ENCODE measurements around the gene PARVG. TPM values are rescaled to one million over a fixed set of nuclear protein-coding genes. Genes with fewer than 3 reads are reported as not detected.

Gene PARVG
- total RNA-seq, 1 experiment from 2014 or later = 1.3 TPM

GRCh38 chr22:44249376-44250147, 68.8 kb downstream of the PARVG start:
- Histone ChIP-seq H3K56ac (ENCODE audit: insufficient read length, low read depth, low read length) (no peak overlapping the region), H4K20me1 (ENCODE audit: control insufficient read depth, insufficient read depth, insufficient read length) (no peaks in the 10 kb centered on the region), H2AFZ (ENCODE audit: low read length) (no peak overlapping the region), H3K4me2 (ENCODE audit: insufficient read depth, insufficient read length, low read length) (no peak overlapping the region), H3K9me3 (ENCODE audit: control insufficient read depth, low read depth, low read length) (no peaks in the 10 kb centered on the region), H3K4ac (ENCODE audit: low read depth, low read length) (no peak overlapping the region), H3K23ac (ENCODE audit: insufficient read length, low read depth, low read length) (no peak overlapping the region), H2AK5ac (ENCODE audit: insufficient read length, low read length) (no peak overlapping the region), H4K8ac (replicated peaks; ENCODE audit: insufficient read length, low read depth, low read length) (no peak overlapping the region), H2BK12ac (ENCODE audit: insufficient read length, low read depth, low read length) (no peak overlapping the region), H2BK5ac (ENCODE audit: insufficient read length, low read length) (no peak overlapping the region), H3K18ac (ENCODE audit: insufficient read length, low read depth, low read length) (no peak overlapping the region), H3K14ac (ENCODE audit: insufficient read depth, low read length) (no peak overlapping the region), H2BK120ac (ENCODE audit: low read depth, low read length, poor library complexity, severe bottlenecking) (no peak overlapping the region), H2BK20ac (ENCODE audit: low read depth, low read length, poor library complexity, severe bottlenecking) (no peak overlapping the region), H3K9ac (ENCODE audit: extremely low read depth, insufficient read length, low read length) (no peak overlapping the region), H2BK15ac (ENCODE audit: low read depth, low read length) (no peak overlapping the region), H4K5ac (ENCODE audit: insufficient read length, low read depth, low read length) (no peak overlapping the region), H3K79me2 (ENCODE audit: insufficient read depth, low read length) (no peaks in the 10 kb centered on the region), H3T11ph (ENCODE audit: low read length) (no peak overlapping the region), H3K79me1 (ENCODE audit: insufficient read depth, low read depth, low read length, poor library complexity, severe bottlenecking) (no peaks in the 10 kb centered on the region), H3K4me1 (ENCODE audit: insufficient read depth, low read length) (no peaks in the 10 kb centered on the region), H3K27me3 (ENCODE audit: insufficient read depth, low read length) (no peaks in the 10 kb centered on the region), H3K27ac (ENCODE audit: insufficient read length, low read depth, low read length) (no peak overlapping the region), H4K91ac (ENCODE audit: insufficient read length, low read depth, low read length) (no peak overlapping the region), H3K23me2 (ENCODE audit: insufficient read length, low read depth, low read length, poor library complexity, severe bottlenecking) (no peaks in the 10 kb centered on the region)
- Mint-ChIP-seq H3K36me3 (ENCODE audit: insufficient read depth in 1 of 3, low read depth in 3 of 3) (peaks cover 13 to 23% (median 16%) of the 10 kb centered on the region in 3 experiments; a peak in 6 of 7 replicates), H3K4me1 (no peaks in the 10 kb centered on the region), H3K4me3 (no peak overlapping the region), H3K27me3 (ENCODE audit: low read depth) (peaks cover 3% of the 10 kb centered on the region), H3K27ac (no peak overlapping the region), H3K9me3 (peaks cover 21 to 29% of the 10 kb centered on the region in 2 experiments)
- no peak for TF ChIP-seq CTCF (conservative IDR thresholded peaks at IDR 0.05)
- DNase-seq = no peak
- WGBS (ENCODE audit: extremely low coverage, insufficient read length, low lambda C conversion rate) = no CpG with 5 or more reads among the region's 12 CpGs

Measured in H9 (cell line).